K562 (cell line): ENCODE data around the gene KAZN. TPM values are rescaled to one million over a fixed set of nuclear protein-coding genes. Genes with fewer than 3 reads are reported as not detected.

ENCODE experiments used
- ATAC-seq: fragments of 200-7000 bp; cut with Tn5 transposase; 3 replicates; pipeline ENCODE4 v1.9.1; 2020; ENCODE audit warnings: moderate library complexity
- BruUV-seq: library from RNA; stranded (reverse); fragments of 400-500 nt; replicated peaks from 2 replicates; lab custom pipeline; 2021; lab: Mats Ljungman, UMichigan
- CTCF ChIA-PET: fragments of 300-600 bp; formaldehyde crosslinking; extraction: SDS; loops from one replicate; lab custom pipeline; 2021; ENCODE audit warnings: low intra/inter-chr PET ratio; lab: Yijun Ruan, JAX
- POLR2A ChIA-PET: fragments of 300-600, 350-650 bp; sonication (Branson Sonifier 250); formaldehyde crosslinking; extraction: SDS; loops from one replicate; lab custom pipeline; 2021; ENCODE audit warnings: antibody characterized with exemption, inconsistent platforms; lab: Yijun Ruan, JAX
- DNase-seq, 4 experiments: peaks; one replicate each; pipeline versions ENCODE4 v3.0.0 to v3.0.0-alpha.2; 2011 to 2018; ENCODE audit warnings: low spot score in 3 of 4, mixed read lengths in 3 of 4; ENCODE audit errors: extremely low read depth in 1 of 4
- FAIRE-seq: peaks from 2 replicates; lab custom pipeline; 2011; peaks lifted over from hg19 to GRCh38; lab: Jason Lieb, UNC
- H2AFZ ChIP-seq: 2 replicates; pipeline ENCODE4 v1.6.0; 2011; ENCODE audit warnings: low read depth, low read length, control low read depth, inconsistent platforms
- H3K27ac ChIP-seq: fragments of 200-600 bp; 3 replicates; pipeline ENCODE4 v1.8.0; 2011; ENCODE audit warnings: low read depth, mild to moderate bottlenecking, control low read depth, inconsistent platforms, low read length, moderate library complexity, mixed read lengths; ENCODE audit errors: extremely low read depth
- H3K27me3 ChIP-seq, 2 experiments: fragments of 300-600 bp in 1 of 2; 2 replicates in 1 of 2; 3 replicates in 1 of 2; pipeline versions ENCODE4 v1.6.0 to v1.8.0; 2011; ENCODE audit warnings: inconsistent platforms in 2 of 2, low read length in 2 of 2, mild to moderate bottlenecking in 1 of 2, mixed read lengths in 1 of 2, moderate library complexity in 1 of 2; ENCODE audit not compliant: control insufficient read depth in 2 of 2, insufficient read depth in 2 of 2
- H3K36me3 ChIP-seq: fragments of 300-600 bp; 3 replicates; pipeline ENCODE4 v1.8.0; 2011; ENCODE audit warnings: mild to moderate bottlenecking, low read length, inconsistent platforms; ENCODE audit not compliant: control insufficient read depth, insufficient read depth
- H3K4me1 ChIP-seq, 2 experiments: fragments of 200-600 bp in 1 of 2; replicated peaks in 1 of 2; 2 replicates in 1 of 2; 3 replicates in 1 of 2; pipeline versions ENCODE4 v1.5.1 to v1.8.0; 2011; ENCODE audit warnings: inconsistent platforms in 2 of 2, low read length in 2 of 2, mild to moderate bottlenecking in 1 of 2, mixed read lengths in 1 of 2, moderate library complexity in 1 of 2; ENCODE audit not compliant: control insufficient read depth in 2 of 2, insufficient read depth in 2 of 2
- H3K4me2 ChIP-seq: 2 replicates; pipeline ENCODE4 v1.6.1; 2011; ENCODE audit warnings: low read length, control low read depth, inconsistent platforms, mixed read lengths; ENCODE audit not compliant: insufficient read depth
- H3K4me3 ChIP-seq: fragments of 200-600 bp; sonication (generic), shearing (Covaris generic); 2 replicates; pipeline ENCODE4 v1.5.1; 2016; ENCODE audit warnings: control low read depth, inconsistent platforms
- H3K79me2 ChIP-seq: fragments of 200-600 bp; 3 replicates; pipeline ENCODE4 v1.8.0; 2011; ENCODE audit warnings: low read length, inconsistent platforms; ENCODE audit not compliant: control insufficient read depth, insufficient read depth
- H3K9ac ChIP-seq, 2 experiments: 2 replicates each; pipeline versions ENCODE4 v1.6.0 to v1.6.1; 2011; ENCODE audit warnings: low read depth in 2 of 2, low read length in 2 of 2, control low read depth in 1 of 2, inconsistent platforms in 1 of 2, mild to moderate bottlenecking in 1 of 2, mixed read lengths in 1 of 2; ENCODE audit not compliant: insufficient read depth in 1 of 2
- H3K9me1 ChIP-seq: one replicate; pipeline ENCODE4 v1.6.0; 2011; ENCODE audit warnings: inconsistent platforms, mild to moderate bottlenecking, low read length, moderate library complexity; ENCODE audit not compliant: control insufficient read depth, insufficient read depth
- H3K9me3 ChIP-seq: replicated peaks from 2 replicates; pipeline ENCODE4 v1.5.1; 2011; ENCODE audit warnings: low read depth, low read length, inconsistent platforms; ENCODE audit not compliant: control insufficient read depth, insufficient read depth
- H4K20me1 ChIP-seq: replicated peaks from 2 replicates; pipeline ENCODE4 v1.6.1; 2011; ENCODE audit warnings: low read length, inconsistent platforms, mixed read lengths; ENCODE audit not compliant: control insufficient read depth, insufficient read depth
- CREBBP ChIP-seq: IDR thresholded peaks from one replicate; pipeline ENCODE4 v1.6.1; 2012; ENCODE audit warnings: low read depth, mild to moderate bottlenecking, control low read depth, inconsistent platforms, low read length
- EP400 ChIP-seq: fragments of 450-650 bp; IDR thresholded peaks from 2 replicates; pipeline ENCODE4 v1.6.1; 2017; ENCODE audit warnings: antibody characterized with exemption, mild to moderate bottlenecking, moderate library complexity
- ESRRA ChIP-seq: fragments of 450-650 bp; IDR thresholded peaks from 2 replicates; pipeline ENCODE4 v1.6.1; 2014; ENCODE audit warnings: low read depth, mild to moderate bottlenecking, moderate library complexity, borderline replicate concordance
- HDGF ChIP-seq: fragments of 450-650 bp; IDR thresholded peaks from 2 replicates; pipeline ENCODE4 v1.6.1; 2016
- SMAD2 ChIP-seq: fragments of 150-350 bp; IDR thresholded peaks from 2 replicates; pipeline ENCODE4 v1.6.1; 2014; ENCODE audit warnings: low read depth, mild to moderate bottlenecking, low read length
- TRIM24 ChIP-seq, 2 experiments: fragments of 450-650 bp; IDR thresholded peaks; 2 replicates each; pipeline ENCODE4 v1.6.1; 2016
- ZNF3 ChIP-seq: fragments of 250-450 bp; sonication (Bioruptor Pico); IDR thresholded peaks from 2 replicates; pipeline ENCODE4 v1.5.0; 2021; ENCODE audit warnings: mild to moderate bottlenecking, moderate library complexity
- ZNF551 ChIP-seq: fragments of 250-450 bp; sonication (Bioruptor Pico); IDR thresholded peaks from 2 replicates; pipeline ENCODE4 v1.5.0; 2021; ENCODE audit warnings: mild to moderate bottlenecking, moderate library complexity
- ZSCAN32 ChIP-seq: fragments of 450-650 bp; formaldehyde crosslinking; IDR thresholded peaks from 2 replicates; pipeline ENCODE4 v1.4.0; 2020; ENCODE audit warnings: mild to moderate bottlenecking, moderate library complexity
- WGBS: fragments of 100-300 bp; shearing (Covaris generic); methylation state at CpG from one replicate; pipeline ENCODE4 v1.1.6; 2016; ENCODE audit warnings: low coverage, mixed read lengths; ENCODE audit not compliant: insufficient coverage; ENCODE audit errors: missing lambda C conversion rate; 5-methylcytosine and 5-hydroxymethylcytosine counted together
- in situ Hi-C: fragments of 300-500 bp; cut with MboI; formaldehyde crosslinking; loops from 4 replicates; pipeline ENCODE4 v1.15.0; 2018; ENCODE audit warnings: inconsistent platforms, mixed read lengths
- intact Hi-C: fragments of 100-400 bp; cut with micrococcal nuclease; formaldehyde crosslinking; loops from 2 replicates; pipeline ENCODE4 v1.14.2; 2022
- polyA plus RNA-seq, 8 experiments: library from polyadenylated mRNA; depleted of rRNA in 4 of 8; stranded (reverse) in 5 of 8; unstranded in 3 of 8; fragments of >200 nt; fragmentation: Nextera tagmentation in 2 of 8; fragmentation: Illumina TruSeq in 1 of 8; extraction: Ambion mirVana in 2 of 8; extraction: Trizol in 1 of 8; gene quantifications; 2 replicates each; pipeline versions ENCODE4 v1.2.1 to v1.2.3, GENCODE V29; 2011 to 2014; ENCODE audit warnings: inconsistent platforms in 1 of 8, missing spikeins in 1 of 8
- total RNA-seq, 7 experiments: library from RNA; depleted of rRNA in 6 of 7; stranded (reverse); fragments of >200 nt in 6 of 7; fragmentation: Illumina TruSeq in 2 of 7; extraction: Trizol in 2 of 7; gene quantifications; 2 replicates each; pipeline versions ENCODE4 v1.2.1 to v1.2.3, GENCODE V29; 2011 to 2021; ENCODE audit warnings: low replicate concordance in 1 of 7
- TF ChIP-seq, protein P1 (sequence below): sonication (generic); formaldehyde crosslinking; IDR thresholded peaks from 2 replicates; pipeline ENCODE4 v1.8.1; 2023; ENCODE audit warnings: missing genetic modification reagents, mild to moderate bottlenecking, borderline replicate concordance
- TF ChIP-seq, protein P2 (sequence below): fragments of 450-650 bp; IDR thresholded peaks from 2 replicates; pipeline ENCODE4 v1.6.1; 2017; ENCODE audit warnings: antibody characterized with exemption, mild to moderate bottlenecking
- TF ChIP-seq, protein P3 (sequence below): fragments of 450-650 bp; IDR thresholded peaks from 2 replicates; pipeline ENCODE4 v1.6.1; 2016

The KAZN gene
- total and polyA plus RNA-seq, 9 of the 15 experiments (the other 6 are each of a cell fraction or from before 2014, with no cell fraction given), result 2.1 to 21.6 (median 5.4) TPM

DNA sequence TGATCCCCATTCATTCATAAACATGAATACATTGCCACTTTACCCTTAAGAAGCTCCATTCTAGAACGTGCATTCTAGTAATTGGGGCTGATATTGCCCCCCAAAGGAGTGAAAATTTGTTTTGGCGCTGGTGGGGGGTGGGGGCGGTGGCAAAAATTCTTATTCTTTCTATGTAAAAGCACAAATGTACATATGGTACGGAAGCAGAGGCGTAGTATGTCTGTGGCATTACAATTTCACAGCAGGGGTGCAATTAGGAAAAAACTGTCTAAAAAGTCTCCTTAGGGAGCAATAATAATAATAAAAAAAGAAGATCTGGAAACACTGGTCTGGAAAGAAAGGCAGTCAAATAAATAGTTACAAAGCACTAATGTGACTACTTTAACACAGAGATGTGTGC lies 514.7 kb downstream of the KAZN start (continued):
- TF ChIP-seq, protein P1, sequence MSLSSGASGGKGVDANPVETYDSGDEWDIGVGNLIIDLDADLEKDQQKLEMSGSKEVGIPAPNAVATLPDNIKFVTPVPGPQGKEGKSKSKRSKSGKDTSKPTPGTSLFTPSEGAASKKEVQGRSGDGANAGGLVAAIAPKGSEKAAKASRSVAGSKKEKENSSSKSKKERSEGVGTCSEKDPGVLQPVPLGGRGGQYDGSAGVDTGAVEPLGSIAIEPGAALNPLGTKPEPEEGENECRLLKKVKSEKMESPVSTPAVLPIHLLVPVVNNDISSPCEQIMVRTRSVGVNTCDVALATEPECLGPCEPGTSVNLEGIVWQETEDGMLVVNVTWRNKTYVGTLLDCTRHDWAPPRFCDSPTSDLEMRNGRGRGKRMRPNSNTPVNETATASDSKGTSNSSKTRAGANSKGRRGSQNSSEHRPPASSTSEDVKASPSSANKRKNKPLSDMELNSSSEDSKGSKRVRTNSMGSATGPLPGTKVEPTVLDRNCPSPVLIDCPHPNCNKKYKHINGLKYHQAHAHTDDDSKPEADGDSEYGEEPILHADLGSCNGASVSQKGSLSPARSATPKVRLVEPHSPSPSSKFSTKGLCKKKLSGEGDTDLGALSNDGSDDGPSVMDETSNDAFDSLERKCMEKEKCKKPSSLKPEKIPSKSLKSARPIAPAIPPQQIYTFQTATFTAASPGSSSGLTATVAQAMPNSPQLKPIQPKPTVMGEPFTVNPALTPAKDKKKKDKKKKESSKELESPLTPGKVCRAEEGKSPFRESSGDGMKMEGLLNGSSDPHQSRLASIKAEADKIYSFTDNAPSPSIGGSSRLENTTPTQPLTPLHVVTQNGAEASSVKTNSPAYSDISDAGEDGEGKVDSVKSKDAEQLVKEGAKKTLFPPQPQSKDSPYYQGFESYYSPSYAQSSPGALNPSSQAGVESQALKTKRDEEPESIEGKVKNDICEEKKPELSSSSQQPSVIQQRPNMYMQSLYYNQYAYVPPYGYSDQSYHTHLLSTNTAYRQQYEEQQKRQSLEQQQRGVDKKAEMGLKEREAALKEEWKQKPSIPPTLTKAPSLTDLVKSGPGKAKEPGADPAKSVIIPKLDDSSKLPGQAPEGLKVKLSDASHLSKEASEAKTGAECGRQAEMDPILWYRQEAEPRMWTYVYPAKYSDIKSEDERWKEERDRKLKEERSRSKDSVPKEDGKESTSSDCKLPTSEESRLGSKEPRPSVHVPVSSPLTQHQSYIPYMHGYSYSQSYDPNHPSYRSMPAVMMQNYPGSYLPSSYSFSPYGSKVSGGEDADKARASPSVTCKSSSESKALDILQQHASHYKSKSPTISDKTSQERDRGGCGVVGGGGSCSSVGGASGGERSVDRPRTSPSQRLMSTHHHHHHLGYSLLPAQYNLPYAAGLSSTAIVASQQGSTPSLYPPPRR (CRISPR knock-in tag), result no peak
- TF ChIP-seq, all 486 proteins: peak for 0

DNA sequence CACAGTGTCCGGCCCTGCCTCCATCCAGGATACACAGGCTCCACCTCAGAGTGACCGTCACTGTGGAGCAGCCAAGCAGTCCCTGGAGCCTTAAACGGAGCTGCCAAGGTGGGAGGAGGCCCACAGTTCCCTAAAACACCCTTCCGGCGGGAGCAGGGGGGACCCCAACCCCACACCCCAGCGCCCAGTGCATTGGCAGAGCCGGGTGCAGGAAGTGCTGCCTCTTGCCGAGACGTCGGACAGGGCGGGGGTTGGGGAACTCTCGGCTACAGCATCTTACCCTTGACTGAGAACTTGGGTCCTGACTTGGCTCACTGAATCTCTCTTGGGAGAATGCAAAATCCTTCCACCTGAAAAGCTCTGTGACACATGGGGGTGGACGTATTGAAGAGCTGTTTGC lies 516.4 kb downstream of the KAZN start:
- no peak for DNase-seq
- no peak overlapping the region for H3K27ac ChIP-seq
- WGBS, result 0% methylated on average over 13 of the region's 13 CpGs
- no peak overlapping the region for H3K9ac ChIP-seq
- CTCF ChIA-PET, result no interaction called here
- H3K9me1 ChIP-seq, result no peaks in the 10 kb centered on the region
- no peak for FAIRE-seq
- H3K79me2 ChIP-seq, result no peaks in the 10 kb centered on the region
- peaks cover 9% of the 10 kb centered on the region for H4K20me1 ChIP-seq
- ATAC-seq, result 0 out of 3 replicates have a peak, but pooled peaks have one; percentile 19
- intact Hi-C loops (no loop called here), in situ Hi-C loops (no loop called here)
- no peaks in the 10 kb centered on the region for H3K9me3 ChIP-seq
- no peaks in the 10 kb centered on the region for H3K4me1 ChIP-seq
- H3K27me3 ChIP-seq, result peaks cover 45 to 71% of the 10 kb centered on the region in 2 experiments
- POLR2A ChIA-PET, result interaction anchor here (0.8 kb wide), 1 partner anchor 71 kb away, joined by 5 read pairs; no protein-coding TSS in a partner anchor
- no peak overlapping the region for H3K4me2 ChIP-seq
- no peak overlapping the region for H3K4me3 ChIP-seq
- no peak overlapping the region for H2AFZ ChIP-seq
- BruUV-seq, result no TSS peak
- H3K36me3 ChIP-seq, result no peaks in the 10 kb centered on the region
- TF ChIP-seq TRIM24 (IDR thresholded peaks at IDR 0.05), result no peak
- TF ChIP-seq EP400, result no peak
- no peak for TF ChIP-seq ZNF3 (CRISPR knock-in tag)
- no peak for TF ChIP-seq HDGF
- no peak for TF ChIP-seq CREBBP
- TF ChIP-seq, protein P2, sequence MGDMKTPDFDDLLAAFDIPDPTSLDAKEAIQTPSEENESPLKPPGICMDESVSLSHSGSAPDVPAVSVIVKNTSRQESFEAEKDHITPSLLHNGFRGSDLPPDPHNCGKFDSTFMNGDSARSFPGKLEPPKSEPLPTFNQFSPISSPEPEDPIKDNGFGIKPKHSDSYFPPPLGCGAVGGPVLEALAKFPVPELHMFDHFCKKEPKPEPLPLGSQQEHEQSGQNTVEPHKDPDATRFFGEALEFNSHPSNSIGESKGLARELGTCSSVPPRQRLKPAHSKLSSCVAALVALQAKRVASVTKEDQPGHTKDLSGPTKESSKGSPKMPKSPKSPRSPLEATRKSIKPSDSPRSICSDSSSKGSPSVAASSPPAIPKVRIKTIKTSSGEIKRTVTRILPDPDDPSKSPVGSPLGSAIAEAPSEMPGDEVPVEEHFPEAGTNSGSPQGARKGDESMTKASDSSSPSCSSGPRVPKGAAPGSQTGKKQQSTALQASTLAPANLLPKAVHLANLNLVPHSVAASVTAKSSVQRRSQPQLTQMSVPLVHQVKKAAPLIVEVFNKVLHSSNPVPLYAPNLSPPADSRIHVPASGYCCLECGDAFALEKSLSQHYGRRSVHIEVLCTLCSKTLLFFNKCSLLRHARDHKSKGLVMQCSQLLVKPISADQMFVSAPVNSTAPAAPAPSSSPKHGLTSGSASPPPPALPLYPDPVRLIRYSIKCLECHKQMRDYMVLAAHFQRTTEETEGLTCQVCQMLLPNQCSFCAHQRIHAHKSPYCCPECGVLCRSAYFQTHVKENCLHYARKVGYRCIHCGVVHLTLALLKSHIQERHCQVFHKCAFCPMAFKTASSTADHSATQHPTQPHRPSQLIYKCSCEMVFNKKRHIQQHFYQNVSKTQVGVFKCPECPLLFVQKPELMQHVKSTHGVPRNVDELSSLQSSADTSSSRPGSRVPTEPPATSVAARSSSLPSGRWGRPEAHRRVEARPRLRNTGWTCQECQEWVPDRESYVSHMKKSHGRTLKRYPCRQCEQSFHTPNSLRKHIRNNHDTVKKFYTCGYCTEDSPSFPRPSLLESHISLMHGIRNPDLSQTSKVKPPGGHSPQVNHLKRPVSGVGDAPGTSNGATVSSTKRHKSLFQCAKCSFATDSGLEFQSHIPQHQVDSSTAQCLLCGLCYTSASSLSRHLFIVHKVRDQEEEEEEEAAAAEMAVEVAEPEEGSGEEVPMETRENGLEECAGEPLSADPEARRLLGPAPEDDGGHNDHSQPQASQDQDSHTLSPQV, result no peak
- TF ChIP-seq, protein P3, sequence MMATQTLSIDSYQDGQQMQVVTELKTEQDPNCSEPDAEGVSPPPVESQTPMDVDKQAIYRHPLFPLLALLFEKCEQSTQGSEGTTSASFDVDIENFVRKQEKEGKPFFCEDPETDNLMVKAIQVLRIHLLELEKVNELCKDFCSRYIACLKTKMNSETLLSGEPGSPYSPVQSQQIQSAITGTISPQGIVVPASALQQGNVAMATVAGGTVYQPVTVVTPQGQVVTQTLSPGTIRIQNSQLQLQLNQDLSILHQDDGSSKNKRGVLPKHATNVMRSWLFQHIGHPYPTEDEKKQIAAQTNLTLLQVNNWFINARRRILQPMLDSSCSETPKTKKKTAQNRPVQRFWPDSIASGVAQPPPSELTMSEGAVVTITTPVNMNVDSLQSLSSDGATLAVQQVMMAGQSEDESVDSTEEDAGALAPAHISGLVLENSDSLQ, result no peak
- no peak for TF ChIP-seq ESRRA
- TF ChIP-seq SMAD2, result no peak
- TF ChIP-seq ZNF551 (CRISPR knock-in tag), result no peak
- TF ChIP-seq ZSCAN32, result no peak
